Mesenteric fat pad (tissue), 1 donor: ENCODE data around the gene ELOF1. TPM values are rescaled to one million over a fixed set of nuclear protein-coding genes. Genes with fewer than 3 reads are reported as not detected.

Source experiments
- DNase-seq: peaks from one replicate; pipeline ENCODE4 v3.0.0-alpha.2; 2020; ENCODE audit warnings: low spot score
- total RNA-seq: library from RNA; stranded (reverse); fragmentation: NEBNext Ultra II Directional; extraction: Animal tissue kit (Norgen Biotek cat#: 25700); gene quantifications from one replicate; pipeline ENCODE4 v1.2.1, GENCODE V29; 2021
- donor health status: DM: yes; HTN: yes; CAD: no.

The ELOF1 gene
- total RNA-seq, 1 donor from 2014 or later: 35.0 TPM

DNA sequence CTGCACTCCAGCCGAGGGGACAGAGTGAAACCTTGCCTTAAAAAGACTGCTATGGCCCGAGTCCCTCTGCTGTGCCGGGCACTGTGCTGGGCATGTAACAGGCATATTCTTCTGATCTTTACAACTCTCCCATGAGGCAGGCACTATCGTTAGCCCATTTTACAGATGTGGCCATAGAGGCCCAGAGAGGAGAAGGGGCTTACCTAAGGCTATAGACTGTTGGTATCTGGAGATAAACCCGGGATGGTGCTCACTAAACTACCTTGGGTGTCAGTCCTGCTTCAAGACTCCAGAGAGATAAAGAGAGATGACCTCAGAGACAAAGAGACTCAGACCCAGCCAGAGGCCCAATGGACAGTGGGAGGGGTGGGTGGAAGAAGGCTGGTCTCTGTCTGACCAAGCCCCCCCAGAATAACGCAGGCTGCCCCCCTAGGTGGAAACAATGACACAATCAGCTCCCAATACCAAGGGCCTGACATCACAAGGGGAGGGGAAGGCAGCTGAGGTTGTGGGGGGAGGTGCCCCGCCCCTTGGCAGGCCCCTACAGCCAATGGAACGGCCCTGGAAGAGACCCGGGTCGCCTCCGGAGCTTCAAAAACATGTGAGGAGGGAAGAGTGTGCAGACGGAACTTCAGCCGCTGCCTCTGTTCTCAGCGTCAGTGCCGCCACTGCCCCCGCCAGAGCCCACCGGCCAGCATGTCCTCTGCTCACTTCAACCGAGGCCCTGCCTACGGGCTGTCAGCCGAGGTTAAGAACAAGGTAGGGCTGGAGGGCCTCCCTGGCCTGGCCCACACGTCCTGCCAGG is 20.6 kb downstream of the ELOF1 start, which contains the start of gene CNN1:
CNN1 (plus strand) TSS at position 620 of the 805 bp plus-strand sequence; CDS start at position 697, 77 bp downstream.
- no peak for DNase-seq

DNA sequence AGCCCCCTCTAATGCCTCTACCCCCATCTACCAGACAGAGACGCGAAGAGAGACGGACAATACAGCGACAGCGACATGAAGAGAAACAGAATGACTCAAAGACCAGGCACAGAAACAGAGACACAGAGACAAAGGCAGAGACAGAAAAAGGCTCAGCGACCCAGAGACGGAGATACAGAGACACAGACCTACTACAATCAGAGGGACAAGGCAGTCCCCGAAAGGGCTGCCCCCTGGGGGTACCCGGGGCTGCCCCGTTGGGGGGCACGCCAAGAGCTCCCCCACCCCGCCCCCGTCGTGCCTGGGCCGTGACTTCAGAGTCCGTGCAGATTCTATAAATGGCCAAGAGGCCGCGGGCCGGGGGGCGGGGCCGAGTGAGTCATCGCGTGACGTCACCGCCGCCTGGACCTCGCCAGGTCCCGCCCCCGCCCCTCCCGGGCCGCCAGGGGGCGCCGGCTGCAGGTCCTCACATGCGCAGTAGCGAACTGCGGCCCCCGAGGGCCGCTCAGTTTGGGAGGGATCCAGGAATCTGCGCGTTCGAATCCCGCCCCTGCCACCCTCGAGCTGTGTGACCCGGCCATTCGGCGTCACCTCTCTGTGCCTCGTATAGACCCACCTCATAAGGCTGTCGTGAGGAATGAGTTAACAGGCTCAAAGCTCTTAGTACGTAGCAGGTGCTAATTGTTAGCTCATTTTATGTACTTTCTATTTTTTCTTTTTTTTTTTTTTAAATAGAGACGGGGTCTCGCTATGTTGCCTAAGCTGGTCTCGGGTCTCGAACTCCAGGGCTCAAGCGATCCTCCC is 23.0 kb downstream of the ELOF1 start:
- DNase-seq: peak; percentile 96

DNA sequence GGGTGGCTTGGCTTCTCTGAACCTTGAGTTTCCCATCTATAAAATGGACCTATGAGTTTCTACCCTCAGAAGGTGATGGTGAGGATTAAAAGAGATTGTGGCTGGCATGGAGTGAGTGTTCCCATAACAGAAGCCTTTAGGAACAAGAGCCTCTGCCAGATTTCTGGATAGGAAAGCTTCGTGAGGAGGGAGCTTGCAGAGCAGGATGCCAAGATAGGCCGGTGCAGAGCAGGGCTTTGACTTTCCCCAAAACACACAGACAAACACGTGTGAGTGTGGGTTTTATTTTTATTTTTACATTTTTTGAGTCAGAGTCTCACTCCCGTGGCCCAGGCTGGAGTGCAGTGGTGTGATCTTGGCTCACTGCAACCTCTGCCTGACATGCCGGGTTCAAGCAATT is 24.1 kb downstream of the ELOF1 start:
- no peak for DNase-seq

DNA sequence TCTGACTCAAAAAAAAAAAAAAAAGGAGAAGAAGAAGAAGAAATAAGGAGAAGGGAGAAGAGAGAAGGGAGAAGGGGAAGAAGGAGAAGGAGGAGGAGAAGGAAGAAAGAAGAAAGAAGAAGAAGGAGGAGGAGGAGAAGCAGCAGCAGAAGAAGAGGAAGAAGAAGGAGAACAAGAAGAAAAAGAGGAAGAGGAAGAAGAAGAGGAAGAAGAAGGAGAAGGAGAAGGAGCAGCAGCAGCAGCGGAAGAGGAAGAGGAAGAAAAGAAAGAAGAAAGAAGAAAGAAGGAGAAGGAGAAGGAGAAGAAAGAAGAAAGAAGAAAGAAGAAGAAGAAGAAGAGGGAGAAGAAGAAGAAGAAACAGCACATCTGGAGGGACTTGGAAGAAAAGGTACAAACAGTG is 24.5 kb downstream of the ELOF1 start:
- no peak for DNase-seq

DNA sequence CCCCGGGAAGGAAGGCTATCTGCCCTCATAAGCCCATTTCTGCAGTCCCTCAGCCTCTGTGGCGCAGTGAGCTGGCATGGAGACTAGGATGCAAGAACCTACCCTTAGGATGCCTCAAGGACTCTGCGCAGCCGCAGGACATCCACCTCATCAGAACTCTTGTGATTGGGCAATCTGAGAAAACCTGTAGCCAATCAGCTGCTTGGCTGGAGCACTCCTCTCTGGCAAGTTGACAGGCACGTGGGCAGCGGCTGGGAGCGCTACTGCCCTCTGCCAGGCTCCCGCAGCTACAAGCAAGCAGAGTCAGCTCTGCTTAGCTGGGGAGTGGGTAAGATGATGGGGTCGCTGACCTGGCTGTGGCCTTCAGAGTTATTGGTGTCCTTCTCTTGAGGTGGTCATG is 28.6 kb downstream of the ELOF1 start:
- no peak for DNase-seq

DNA sequence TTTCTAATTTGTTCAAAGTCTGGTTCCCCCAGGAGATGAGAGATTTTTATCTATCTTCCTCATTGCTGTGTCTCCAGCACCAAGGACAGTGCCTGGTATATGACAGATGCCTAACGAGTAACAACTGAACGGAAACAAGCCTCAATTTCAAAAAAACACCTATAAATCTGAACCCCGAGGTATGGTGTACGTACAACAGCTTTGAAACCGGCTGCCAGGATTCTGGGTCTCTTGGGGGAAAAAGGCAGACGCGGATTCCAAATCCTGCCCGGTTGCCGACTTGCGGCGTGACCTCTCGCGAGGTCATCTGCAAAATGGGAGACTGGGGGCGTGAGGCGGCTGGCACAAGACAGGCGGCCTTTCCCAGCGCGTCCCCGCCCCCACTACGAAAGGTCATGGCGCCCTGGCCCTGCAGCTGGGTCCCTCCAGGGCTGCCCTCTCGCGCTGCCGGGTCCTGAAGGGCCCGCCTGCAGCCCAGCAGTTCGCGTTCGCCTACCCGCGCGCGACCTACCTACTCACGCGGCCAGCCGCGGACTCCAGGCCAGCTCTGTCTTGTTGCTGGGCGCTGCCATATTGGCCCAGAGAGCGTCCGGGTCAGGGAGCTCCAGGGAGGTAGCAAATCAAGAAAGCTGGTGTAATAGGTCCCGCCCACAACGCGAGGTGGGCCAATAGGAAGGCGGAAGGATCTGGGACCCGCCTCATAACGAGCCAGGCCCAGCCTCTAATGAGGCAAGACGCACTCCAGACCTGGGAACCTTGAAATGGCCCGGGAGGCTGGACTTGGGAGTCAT is 30.3 kb downstream of the ELOF1 start, which contains the start of gene ECSIT:
ECSIT (minus strand) TSS at position 584 of the 791 bp plus-strand sequence. CDS start 9,964 bp downstream, outside the sequence.
- peak; percentile 98 for DNase-seq

DNA sequence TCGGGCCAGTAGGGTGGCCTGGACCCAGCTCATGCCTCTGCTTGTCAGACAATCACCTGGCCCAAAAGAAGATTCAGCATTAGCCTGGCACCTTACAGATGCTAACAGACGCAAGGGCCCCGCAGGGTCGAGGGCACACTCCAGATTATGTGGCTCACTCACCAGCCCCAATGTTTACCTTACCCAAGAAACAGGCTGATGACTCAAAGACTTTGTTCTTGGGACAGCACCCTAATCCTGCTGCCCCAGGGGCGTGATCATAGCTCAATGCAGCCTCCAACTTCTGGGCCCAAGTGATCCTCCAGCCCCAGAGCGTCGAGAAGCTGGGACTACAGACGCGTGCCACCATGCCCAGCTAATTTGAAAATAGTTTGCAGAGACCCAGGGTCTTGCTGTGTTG is 39.9 kb downstream of the ELOF1 start:
- DNase-seq: no peak

DNA sequence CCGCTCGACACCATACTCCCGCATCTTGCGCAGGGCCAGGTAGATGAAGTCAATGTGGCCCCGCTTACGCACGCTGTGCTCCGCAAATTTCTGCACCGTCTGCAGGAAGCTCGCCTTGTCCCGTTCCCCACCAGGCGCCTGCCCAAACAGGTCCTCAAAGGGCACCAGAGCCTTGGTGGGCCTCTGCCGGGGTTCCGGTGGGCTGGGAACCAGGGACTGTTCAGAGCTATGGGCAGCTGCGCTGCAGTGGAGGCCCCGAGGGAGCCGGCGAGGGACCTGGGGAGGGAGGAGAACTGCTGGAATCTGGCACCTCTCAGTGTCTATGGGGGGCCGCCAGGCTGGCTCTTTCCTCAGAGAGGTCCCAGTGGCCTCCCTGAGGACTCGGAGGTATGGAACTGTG is 45.1 kb downstream of the ELOF1 start:
- no peak for DNase-seq

DNA sequence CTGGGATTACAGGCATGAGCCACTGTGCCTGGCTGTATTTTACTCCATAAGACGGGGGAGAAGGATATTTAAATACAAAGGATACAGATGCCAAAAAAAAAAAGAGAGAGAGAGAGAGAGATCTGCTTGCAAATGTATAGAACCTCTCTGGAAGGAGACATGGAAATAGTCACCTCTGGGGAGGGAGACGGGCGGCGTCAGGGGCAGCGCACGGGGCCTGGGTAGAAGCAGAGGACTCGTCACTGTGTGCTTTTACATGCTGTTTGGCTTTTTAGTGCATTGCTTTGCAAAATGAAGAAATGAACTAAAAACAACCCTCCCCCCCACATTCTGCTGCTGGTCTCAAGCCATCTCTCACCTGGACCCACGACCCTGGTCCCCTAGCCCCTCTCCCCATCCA is 48.6 kb downstream of the ELOF1 start:
- DNase-seq: no peak

DNA sequence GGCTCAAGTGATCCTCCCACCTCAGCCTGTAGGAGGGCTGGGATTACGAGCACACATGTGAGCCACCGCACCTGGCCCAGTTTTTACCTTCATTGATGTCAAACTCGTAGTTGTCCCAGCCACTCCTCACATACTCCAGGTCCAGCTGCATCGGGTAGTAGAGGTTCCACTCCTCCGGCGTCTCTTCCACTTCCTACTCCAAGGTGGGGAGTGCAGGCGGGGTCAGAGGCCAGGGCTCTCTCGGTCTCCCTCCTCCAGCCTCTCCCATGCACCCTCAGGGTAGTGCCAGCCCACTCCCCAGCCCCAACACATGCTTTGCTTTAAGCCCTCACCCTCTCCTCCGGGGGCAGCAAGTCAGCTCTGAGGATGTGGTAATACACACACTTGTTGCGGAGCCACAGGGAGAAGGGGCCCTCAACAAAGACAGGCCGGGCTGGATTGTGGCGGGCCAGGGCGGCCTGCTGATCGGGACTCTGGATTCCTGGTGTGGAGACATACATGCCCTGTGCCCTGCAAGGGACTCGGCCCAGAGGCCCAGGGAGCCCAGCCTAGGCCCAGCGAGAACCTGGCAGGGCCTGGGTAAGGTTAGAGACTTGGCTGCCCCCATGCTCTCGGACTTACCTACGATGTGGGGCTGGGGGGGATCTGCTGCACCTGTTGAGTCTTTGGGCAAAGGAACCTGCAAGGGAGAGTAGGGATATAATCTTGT is 51.5 kb downstream of the ELOF1 start:
- no peak for DNase-seq

DNA sequence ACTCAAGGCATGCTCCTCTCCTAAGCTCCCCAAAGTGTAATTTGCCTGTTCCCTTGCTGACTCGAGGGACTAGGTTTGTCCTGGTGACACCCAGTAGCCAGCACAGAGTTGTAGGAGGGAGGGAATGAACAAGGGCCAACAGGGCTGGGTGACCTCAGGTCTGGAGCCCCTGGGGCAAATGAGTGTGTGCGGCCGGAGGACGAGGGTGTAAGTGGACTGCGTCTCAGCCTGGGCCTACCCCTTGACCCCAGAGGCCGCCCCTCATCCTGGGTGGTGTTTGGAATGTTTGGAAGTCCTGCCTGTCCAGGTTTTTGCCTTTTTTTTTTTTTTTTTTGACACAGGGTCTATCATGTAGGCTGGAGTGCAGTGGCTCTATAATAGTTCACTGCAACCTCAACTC is 52.1 kb downstream of the ELOF1 start:
- no peak for DNase-seq

DNA sequence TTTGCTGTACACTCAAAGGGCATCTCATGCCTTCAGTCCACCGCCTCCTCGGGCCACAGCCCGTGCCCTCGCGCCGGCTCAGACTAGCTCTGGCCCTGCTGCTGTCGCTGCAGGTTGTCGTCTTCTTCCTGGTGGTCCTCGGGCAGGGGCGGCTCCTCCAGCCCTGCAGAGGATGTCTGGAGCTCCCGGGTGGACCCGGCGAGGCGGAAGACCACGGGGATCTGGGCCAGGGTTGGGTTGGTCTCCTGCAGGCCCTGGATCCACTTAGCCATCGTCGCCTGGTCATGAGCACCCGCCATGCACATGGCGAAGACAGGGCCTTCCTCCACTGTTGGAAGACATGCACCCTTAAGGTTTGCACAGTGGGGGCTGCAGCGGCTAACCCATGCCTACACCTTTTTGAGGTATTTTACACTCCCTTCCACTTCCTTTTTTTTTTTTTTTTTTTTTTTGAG is 52.9 kb downstream of the ELOF1 start:
- DNase-seq: no peak

DNA sequence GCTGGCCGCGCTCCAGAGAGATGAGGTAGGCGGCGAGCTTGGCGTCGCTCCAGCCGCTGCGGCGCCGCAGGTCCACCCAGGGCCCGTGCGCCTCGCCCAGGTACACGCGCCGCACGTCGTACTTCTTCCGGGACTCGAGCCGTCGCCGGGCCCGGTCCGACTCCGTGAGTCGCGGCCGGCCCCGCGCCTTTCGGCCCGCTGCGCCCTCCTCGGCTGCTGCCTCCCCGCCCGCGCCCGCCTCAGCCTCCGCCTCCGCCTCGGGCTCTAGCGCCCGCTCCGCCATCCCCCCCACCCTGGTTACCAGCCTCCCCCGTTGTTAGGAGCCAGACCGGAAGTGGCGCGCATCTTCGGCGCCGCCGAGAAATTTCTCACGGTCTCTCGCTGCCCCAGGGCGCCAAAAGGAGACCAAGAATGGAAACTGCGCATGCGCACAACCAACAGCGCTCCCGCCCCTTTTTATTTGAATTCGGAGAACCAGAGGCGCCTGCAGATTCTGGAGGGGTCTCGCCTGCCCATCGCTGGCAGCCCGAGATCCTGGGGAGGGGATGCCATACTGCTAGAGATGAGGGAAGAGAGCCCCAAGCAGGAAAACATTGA is 53.4 kb downstream of the ELOF1 start, which contains the start of gene ZNF653:
ZNF653 (minus strand) TSS at position 336 of the 597 bp plus-strand sequence; CDS start at position 283, 53 bp downstream.
- peak; percentile 99 for DNase-seq

DNA sequence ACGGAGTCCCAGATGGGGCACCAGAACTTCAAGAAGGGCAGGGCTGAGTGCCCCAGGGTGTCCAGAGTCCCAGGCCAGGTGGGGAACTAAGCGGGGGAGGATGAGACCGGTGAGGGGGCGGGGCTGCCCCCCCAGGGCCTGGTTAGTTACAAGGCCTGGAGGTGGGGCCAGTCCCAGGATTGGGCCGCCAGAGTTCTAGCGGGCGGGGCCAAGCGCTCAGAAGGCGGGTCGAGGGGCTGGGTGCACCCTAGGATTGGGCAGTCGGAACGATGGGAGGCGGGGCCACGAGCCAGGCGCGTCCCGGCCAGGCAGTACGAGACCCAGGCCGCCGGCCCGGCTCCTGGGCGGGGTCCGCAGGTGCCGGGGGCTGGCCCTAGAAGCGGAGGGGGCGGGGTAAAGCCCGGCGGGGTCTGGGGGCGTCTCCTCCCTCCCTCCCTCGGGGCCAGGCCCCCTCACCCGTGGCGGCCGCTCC is 54.0 kb downstream of the ELOF1 start:
- peak; percentile 99 for DNase-seq

DNA sequence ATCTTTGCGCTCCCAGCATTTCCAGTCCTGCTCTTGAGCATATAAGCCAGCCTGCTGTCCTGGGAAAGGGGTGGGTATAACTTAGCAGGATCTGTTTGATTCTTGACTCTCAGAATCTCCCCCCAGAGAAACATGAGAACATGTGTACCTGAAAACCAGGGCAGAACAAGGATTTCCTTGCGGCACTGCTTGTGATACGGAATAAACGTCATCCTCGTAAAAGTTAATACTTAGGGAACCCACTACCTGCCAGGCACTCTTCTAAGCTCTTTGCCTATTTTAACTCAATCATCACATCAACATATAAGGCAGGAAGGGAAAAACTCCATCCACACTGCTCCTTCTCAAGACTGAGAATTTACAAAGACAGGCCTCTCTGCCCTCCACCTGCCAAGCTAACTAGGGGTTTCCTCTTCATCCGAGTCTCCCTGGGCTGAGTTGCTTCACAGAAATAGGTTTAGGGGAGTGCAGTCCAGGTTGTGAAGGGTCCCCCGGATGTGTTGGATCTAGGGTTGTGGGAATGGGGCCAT is 54.5 kb downstream of the ELOF1 start:
- no peak for DNase-seq
